ENCODE data around the gene MTA1. TPM values are rescaled to one million over a fixed set of nuclear protein-coding genes. Genes with fewer than 3 reads are reported as not detected.

The MTA1 gene
- total and polyA plus RNA-seq, 2 experiments from 2014 or later, result 110 to 208 TPM

- no peaks in the 10 kb centered on the region for H3K27me3 ChIP-seq
- peaks cover 10% of the 10 kb centered on the region for H3K36me3 ChIP-seq
- no peak overlapping the region for H3K4me3 ChIP-seq
- H3K9me3 ChIP-seq (ENCODE audit: low read depth), result no peaks in the 10 kb centered on the region
- no peak overlapping the region for H3K27ac ChIP-seq
- no peak for TF ChIP-seq CTCF (IDR thresholded peaks at IDR 0.05; ENCODE audit: low read depth, low read length)
- no peaks in the 10 kb centered on the region for H3K4me1 ChIP-seq (ENCODE audit: low read depth)
- DNase-seq (ENCODE audit: low read depth in 1 of 2, low spot score in 1 of 2), result no peak
Observed at GRCh38 chr14:105378199-105378598, 41.4 kb upstream of the MTA1 start.

- TF ChIP-seq CTCF (IDR thresholded peaks at IDR 0.05; ENCODE audit: low read depth, low read length), result no peak
- no peak for DNase-seq (ENCODE audit: low read depth in 1 of 2, low spot score in 1 of 2)
- no peaks in the 10 kb centered on the region for H3K9me3 ChIP-seq (ENCODE audit: low read depth)
- no peaks in the 10 kb centered on the region for H3K4me1 ChIP-seq (ENCODE audit: low read depth)
- no peak overlapping the region for H3K27ac ChIP-seq
- H3K4me3 ChIP-seq, result no peak overlapping the region
- H3K27me3 ChIP-seq, result no peaks in the 10 kb centered on the region
- H3K36me3 ChIP-seq, result peaks cover 10% of the 10 kb centered on the region
Observed at GRCh38 chr14:105378873-105379685, 40.5 kb upstream of the MTA1 start.

- no peak for DNase-seq (ENCODE audit: low read depth in 1 of 2, low spot score in 1 of 2)
- no peaks in the 10 kb centered on the region for H3K9me3 ChIP-seq (ENCODE audit: low read depth)
- no peak overlapping the region for H3K4me3 ChIP-seq
- no peaks in the 10 kb centered on the region for H3K4me1 ChIP-seq (ENCODE audit: low read depth)
- no peak overlapping the region for H3K27ac ChIP-seq
- no peaks in the 10 kb centered on the region for H3K27me3 ChIP-seq
- no peak for TF ChIP-seq CTCF (IDR thresholded peaks at IDR 0.05; ENCODE audit: low read depth, low read length)
- peaks cover 11% of the 10 kb centered on the region for H3K36me3 ChIP-seq
Observed at GRCh38 chr14:105379946-105380345, 39.7 kb upstream of the MTA1 start.

GRCh38 chr14:105380756-105381155, 38.9 kb upstream of the MTA1 start:
- no peak for DNase-seq (ENCODE audit: low read depth in 1 of 2, low spot score in 1 of 2)
- TF ChIP-seq CTCF (IDR thresholded peaks at IDR 0.05; ENCODE audit: low read depth, low read length), result no peak
- no peaks in the 10 kb centered on the region for H3K9me3 ChIP-seq (ENCODE audit: low read depth)
- no peak overlapping the region for H3K27ac ChIP-seq
- no peaks in the 10 kb centered on the region for H3K27me3 ChIP-seq
- H3K4me1 ChIP-seq (ENCODE audit: low read depth), result no peaks in the 10 kb centered on the region
- H3K36me3 ChIP-seq, result peaks cover 14% of the 10 kb centered on the region
- no peak overlapping the region for H3K4me3 ChIP-seq

- H3K4me1 ChIP-seq (ENCODE audit: low read depth), result no peaks in the 10 kb centered on the region
- no peak overlapping the region for H3K27ac ChIP-seq
- no peaks in the 10 kb centered on the region for H3K27me3 ChIP-seq
- DNase-seq (ENCODE audit: low read depth in 1 of 2, low spot score in 1 of 2), result no peak
- peaks cover 14% of the 10 kb centered on the region for H3K36me3 ChIP-seq
- no peak overlapping the region for H3K4me3 ChIP-seq
- no peaks in the 10 kb centered on the region for H3K9me3 ChIP-seq (ENCODE audit: low read depth)
- TF ChIP-seq CTCF (IDR thresholded peaks at IDR 0.05; ENCODE audit: low read depth, low read length), result no peak
Observed at GRCh38 chr14:105381446-105382342, 37.9 kb upstream of the MTA1 start.

All from cardiac muscle cell (in vitro differentiated cells and primary cell).